Activated naive CD4-positive, alpha-beta T cell treated with anti-CD3 and anti-CD28 coated beads, Interleukin-2, amount 50 U/mL, for 16 hours (primary cell): Measurements from ENCODE around the gene SNRPA.
"Not testable (repeated sequence)": the region's sequence is repeated elsewhere in the genome, so short reads cannot be mapped to it uniquely, and the experiment has no call there.

ENCODE experiments used
- DNase-seq: peaks from one replicate; pipeline ENCODE4 v3.0.0-alpha.2; 2020

Gene SNRPA

DNA sequence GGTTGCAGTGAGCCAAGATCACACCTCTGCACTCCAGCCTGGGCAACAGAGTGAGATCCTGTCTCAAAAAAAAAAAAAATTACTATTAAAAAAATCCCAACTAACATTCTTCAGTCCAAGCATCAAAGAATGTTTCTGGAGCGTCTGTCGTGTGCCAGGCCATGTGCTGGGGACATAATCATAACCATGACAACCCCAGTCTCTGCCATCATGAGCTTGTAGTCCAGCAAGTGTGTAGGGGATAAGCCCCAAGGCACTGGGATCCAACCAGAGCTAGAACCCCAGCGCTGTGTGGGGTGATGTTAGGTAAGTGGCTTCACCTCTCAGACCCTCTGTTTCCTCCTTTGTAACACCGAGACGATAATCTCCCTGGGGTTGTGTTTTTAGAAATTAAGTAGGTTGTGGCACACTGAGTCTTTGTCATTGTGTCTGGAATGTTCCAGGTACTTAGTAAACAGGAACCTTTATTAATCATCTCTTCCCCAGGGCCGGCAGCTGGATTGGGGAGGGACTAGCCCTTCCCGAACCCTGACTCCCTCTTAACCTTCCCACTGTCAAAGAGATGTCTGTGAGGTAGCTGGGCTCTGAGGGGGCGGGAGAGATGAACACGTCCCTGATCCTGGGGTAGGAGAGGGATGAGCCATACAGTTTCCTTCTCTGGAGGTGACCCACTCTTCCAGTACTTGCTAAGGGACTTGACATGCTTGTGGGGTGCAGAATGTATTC, 28.9 kb upstream of the SNRPA start:
- DNase-seq = no peak

DNA sequence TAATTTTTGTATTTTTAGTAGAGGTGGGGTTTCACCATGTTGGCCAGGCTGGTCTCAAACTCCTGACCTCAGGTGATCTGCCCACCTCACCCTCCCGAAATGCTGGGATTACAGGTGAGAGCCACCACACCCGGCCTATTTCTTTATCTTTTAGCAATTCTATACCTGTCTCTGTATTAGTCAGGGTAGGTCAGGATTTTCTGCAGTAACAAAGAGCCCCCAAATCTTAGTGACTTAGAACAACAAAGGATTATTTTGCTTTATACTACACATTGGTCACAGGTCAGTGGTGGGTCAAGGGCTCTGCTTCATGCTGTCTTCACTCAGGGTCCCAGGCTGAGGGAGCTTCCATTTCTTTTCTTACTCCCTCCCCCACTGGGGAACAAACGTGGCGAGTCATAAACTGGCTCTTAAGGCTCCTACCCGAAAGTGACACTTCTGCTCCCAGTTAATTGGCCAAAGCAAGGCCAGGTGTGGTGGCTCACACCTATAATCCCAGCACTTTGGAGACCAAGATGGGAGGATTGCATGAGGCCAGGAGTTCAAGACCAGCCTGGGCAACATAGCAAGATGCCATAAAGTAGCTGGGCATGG, 27.2 kb upstream of the SNRPA start:
- no peak for DNase-seq

DNA sequence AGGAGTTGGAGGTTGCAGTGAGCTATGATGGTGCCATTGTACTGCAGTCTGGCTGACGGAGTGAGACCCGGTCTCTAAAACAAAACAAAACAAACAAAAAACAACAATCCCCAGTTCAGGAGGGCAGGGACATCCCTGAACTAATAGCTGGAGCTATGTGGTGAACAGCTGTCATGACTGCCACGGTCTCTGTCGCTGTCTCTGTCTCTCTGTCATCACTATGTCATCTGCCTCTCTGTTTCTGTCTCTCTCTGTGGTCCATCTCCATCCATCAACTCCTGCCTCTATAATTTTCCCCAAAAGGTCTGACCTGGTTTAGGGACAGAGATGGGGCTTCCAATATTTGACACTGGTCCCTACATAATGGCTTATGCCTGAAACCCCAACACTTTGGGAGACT, 26.7 kb upstream of the SNRPA start:
- no peak for DNase-seq

DNA sequence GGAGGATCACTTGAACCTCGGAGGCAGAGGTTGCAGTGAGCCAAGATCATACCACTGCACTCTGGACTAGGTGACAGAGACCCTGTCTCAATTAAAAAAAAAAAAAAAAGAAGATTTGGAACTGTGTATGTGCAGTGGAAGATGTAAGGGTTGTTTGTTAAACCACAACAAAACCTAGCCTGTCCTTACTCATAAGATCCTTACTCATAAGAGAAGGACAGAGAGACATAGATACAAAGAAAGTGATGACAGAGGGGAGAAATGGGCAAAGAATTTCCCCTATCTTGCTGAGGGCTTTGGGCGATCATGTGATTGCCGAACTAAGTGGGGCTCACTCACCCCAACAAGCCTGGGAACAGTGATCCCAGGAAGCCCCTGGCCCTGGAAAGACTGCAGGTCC, 26.1 kb upstream of the SNRPA start:
- no peak for DNase-seq

DNA sequence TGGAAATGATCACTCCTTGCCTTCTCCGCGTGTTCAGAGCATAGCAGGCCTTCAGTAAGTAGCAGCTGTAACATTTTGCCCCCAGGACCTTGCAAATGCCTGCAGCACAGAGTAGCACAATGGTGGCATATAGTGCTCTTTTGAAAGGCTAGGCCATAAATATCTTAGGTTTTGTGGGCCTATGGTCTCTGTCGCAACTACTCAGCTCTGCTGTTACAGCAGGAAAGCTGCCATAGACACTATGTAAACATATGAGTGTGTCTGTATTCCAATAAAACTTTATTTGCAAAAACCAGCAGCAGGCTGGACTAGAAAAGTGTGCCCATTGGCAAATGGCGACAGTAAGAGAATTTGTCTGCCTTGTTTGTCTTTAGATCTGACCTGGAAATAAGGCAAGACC, 24.7 kb upstream of the SNRPA start:
- DNase-seq = no peak

DNA sequence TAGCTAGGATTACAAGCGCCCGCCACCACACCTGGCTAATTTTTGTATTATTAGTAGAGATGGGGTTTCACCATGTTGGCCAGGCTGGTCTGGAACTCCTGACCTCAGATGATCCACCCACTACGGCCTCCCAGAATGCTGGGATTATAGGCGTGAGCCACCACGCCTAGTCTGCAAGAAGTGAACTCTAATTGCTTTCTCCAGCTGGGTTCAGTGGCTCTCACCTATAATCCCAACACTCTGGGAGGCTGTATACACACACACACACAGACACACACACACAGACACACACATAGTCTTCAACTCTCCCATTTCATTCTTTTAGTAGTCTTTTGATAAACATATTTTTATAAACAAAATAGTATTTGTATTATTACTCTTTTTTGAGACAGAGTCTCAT, 20.9 kb upstream of the SNRPA start:
- not testable (repeated sequence) for DNase-seq

DNA sequence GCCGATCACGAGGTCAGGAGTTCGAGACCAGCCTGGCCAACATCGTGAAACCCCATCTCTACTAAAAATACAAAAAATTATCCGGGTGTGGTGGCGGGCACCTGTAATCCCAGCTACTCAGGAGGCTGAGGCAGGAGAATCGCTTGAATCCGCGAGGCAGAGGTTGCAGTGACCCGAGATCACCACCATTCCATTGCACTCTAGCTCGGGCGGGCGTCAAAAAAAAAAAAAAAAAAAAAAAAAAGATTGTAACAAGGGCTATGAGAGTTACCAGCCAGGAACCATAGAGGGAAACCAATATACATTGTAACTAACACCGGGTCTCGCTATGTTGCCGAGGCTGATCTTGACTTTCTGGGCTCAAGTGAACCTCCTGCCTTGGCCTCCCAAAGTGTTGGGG, 18.7 kb upstream of the SNRPA start:
- not testable (repeated sequence) for DNase-seq

DNA sequence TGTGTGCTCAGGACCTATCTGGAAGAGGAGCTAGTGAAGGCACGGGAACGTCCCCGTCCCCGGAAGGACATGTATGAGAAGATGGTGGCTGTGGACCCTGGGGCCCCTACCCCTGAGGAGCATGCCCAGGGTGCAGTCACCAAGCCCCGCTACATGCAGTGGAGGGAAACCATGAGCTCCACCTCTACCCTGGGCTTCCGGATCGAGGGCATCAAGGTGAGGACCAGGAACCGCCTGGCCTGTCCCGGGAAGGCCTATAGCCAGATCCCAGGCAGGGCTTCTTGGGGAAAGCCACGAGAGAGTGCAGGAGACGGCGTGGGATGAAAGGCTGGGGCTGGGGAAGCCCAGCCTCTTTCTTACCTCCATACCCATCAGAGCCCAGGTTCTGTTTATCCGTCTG, 17.9 kb upstream of the SNRPA start:
- no peak for DNase-seq

DNA sequence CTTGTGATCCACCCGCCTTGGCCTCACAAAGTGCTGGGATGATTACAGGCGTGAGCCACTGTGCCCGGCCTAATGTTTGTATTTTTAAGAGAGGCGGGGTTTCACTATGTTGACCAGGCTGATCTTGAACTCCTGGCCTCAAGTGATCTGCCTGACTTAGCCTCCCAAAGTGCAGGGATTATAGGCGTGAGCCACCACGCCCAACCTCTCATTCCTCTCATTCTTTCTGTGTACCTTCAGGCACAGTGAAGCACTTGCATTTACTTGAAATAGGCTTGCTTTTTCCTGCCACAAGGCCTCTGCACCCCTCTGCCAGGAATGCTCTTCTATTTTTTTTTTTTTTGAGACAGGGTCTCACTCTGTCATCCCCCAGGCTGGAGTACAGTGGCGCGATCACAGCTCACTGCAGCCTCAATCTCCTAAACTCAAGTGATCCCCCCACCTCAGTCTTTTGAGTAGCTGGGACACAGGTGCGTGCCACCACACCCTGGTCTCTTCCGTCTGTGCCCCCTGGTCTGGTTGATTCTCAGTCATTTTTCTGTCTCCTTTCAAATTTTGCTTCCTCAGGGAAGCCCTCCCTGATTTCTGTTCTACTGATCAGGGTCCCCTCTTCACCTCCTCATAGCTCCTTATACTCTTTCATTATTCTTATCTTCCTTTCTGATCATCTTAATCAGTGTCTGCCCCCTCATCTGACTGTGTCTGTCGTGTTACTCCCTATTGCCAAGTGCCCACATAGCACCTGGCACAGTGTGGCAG, 15.8 kb upstream of the SNRPA start:
- no peak for DNase-seq

DNA sequence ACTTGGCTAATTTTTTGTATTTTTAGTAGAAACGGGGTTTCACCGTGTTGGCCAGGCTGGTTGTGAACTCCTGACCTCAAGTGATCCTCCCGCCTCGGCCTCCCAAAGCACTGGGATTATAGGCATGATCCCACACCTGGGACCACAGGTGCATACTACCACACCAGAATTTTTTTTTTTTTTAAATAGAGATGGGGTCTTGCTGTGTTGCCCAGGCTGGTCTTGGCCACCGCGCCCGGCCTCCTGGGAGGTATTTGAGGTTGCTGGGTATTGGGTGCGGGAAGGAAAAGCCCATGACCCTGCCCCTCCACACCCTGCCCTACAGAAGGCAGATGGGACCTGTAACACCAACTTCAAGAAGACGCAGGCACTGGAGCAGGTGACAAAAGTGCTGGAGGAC, 14.3 kb upstream of the SNRPA start:
- no peak for DNase-seq

DNA sequence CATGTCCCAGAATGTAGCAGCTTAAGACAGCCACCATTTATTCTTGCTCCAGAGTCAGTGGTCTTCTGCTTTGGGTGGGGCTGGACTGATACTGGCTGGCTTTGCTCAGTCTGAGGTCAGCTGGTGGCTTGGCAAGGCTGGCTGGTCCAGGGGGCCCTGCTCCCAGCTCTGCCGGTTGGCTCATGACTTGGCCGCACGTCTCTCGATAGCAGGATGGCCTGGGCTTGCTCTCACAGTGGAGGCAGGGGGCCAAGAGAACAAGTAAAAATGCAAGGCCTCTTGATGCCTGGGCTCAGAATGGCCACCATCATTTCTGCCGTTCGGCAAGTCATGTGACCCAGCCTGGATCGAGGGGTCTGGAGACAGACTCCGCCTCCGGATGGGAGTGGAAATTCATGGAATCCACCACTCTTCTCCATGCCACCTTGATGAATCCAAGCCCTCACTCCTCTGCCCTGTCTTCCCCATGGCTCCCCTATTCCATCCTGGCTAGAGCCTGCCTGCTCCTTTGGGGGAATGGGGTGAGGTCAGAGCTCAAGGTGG, 13.8 kb upstream of the SNRPA start:
- no peak for DNase-seq

DNA sequence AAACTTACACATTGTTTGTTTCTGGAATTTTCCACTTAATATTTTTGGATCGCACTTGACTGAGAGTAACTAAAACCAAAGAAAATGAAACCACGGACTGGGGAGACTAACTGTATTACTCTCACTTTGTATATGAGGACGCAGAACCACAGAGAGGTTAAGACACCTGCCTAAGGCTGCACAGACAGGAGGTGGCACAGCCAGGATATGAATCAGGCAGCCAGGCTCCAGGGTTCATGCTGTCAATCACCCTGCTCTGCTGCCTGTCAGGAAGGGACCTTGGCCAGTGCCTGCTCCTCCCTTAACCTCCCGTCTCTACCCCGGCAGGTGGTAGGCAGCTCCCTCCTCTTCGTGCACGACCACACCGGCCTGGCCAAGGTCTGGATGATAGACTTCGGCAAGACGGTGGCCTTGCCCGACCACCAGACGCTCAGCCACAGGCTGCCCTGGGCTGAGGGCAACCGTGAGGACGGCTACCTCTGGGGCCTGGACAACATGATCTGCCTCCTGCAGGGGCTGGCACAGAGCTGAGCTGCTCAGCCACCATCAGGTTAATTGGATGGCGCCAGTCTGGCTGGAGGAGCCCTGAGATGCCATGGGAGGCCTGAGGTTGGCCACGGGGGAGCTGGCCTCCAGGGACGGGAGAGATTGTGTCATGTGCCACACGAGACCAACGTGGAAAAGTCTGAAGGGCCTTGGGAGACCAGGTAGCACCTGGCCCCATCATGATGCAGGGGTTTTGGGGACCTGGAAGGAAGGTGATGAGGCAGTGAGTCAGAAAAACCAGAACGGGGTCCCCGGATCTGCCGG, 11.8 kb upstream of the SNRPA start:
- DNase-seq = no peak

DNA sequence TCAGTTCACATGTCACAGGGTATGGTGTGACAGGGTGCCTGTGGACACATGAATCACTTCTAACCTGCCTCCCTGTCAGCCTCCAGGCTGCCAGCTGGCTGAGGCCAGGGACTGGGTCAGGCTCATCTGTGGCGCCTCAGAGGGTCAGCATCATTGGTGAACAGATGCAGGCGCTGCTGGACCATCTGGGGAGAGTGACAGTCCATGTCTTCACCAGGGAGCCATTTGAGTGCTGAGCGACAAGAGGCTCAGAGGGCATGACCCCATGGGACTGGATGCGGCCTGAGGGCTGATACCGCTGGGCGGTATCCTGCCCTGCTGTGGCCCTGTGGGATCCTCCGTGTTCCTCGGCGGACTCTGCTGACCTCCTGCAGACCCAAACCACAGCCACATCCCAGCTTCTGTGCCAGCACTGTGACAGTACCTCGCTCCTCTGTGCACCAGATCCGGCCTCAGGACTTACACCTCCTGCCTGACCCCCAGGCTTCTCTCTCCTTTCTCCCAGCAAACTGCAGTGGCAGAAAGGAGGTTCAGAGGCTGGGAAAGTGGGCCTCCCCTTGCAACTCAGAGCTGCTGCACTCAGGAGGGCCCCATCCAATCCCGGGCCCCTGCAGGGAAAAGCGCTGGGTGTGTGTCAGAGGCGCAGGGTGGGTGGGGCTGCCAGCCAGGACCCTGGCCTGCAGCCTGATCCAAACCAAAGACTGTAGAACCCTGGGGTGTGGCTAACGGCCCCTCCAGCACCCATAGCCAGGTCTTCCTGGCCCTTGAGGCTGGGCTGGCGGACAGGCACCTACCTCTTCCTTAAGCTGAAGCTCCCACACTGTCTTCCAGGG, 10.9 kb upstream of the SNRPA start:
- DNase-seq = no peak

DNA sequence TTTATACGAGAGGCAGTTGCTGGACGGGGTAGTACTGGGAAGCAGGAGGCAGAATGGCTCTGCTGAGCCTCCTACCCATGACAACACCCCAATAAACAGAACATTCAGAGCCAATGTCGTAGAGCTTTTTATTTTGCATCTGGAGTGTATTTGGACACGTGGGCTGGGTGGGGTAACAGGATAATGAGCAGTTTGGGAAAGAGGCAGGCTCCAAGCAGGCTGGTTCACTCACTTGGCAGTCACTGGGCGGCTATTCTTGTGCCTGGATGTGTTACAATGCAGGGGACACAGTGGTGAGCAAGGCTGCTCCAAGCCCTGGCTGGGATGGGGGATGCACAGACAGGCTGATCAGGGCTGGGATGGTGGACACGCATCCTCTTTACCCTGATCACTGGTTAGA, 10.3 kb upstream of the SNRPA start:
- DNase-seq = no peak

DNA sequence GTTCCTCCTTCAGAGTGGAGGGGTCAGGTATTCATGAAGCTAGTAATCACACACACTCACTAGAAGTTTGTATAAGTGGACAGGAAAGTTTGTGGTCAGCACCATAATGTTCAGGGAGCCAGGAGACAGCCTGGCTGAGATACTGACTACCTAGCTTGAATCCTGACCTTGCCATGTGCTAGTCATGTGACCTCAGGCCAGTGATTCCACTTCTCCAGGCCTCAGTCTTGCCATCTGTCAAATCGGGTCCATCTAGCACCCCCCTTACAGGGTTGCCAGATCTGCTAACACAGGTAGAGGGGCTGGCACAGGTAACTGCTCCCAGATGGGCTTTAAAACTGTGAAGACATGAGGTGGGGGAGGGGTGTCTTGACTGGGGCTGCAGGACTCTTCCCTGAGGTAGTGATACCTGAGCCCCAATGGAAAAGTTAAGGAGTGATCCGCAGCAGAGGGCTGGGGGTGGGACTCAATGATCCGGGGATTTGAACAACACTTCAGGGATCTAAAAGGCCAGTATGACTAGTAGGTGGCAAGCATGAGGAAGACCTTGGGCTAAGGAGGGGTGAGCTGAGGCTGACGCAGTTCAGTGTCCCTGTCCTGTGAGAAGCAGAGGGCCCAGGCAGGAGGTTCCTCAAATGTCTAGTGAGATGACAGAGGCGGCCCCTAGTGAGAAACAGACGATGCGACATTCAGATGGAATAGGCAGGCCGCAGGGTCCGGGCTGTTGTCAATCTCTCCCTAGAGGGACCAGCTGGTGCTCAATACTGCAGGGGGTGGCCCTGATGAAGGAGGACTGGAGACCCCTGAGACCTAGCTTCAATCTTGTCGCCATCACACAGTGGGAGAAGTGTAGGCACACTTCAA, 9.2 kb upstream of the SNRPA start:
- DNase-seq = no peak

DNA sequence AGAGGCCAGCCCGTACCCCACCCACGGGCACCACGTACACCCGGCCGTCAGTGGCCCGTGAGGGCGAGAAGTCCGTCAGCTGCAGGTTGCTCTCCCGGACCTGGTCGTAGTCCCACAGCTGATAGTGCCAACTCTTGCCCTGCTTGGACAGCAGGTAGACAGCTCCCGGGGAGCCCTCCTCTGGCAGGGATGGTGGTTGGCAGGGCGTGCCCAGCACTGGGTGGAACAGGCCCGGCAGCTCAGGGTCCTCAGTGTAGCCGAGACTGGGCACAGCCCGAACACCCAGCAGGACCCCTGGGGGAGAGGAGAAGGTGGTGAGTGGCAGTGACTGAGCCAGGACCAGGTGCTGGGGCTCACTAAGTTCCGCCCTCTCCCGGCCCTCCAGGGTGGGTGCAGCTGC, 8.5 kb upstream of the SNRPA start:
- no peak for DNase-seq

DNA sequence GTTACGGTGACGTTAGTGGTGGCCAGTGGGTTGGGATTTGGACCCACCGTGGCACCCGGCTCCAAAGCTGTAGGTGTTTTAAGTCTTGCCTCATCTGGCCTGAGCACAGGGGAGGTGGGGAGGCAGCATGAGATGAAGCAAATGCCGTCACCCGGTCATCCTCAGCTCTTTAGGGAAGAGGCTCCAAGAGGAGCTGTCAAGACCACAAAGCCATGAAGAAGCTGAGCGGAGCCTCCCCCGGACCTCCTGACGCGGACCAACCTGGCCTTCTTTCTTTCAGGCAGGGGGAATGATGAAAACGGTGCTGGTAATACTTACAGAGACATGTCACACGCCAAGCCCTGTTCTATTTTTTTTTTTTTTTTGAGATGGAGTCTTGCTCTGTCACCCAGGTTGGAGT, 8.1 kb upstream of the SNRPA start:
- DNase-seq = no peak

DNA sequence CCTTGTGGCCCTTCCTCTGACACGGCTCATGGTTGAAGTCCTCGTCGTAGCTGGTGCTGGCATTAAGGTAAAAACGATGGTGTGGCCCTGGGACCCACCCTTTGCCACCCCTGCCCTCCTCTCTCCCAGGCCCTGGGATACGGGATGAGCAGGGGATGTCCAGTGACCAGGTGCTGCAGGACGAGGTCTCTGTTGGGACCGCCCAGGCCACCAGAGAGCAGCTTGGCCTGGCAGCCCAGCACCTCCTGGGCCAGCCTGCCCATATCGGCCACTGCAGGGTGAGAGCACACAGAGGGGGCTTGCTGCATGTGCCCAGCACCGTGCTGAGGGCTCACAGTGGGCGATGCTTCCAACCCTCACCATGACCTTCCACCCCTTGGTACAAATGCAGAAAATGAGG, 7.1 kb upstream of the SNRPA start:
- DNase-seq = no peak

DNA sequence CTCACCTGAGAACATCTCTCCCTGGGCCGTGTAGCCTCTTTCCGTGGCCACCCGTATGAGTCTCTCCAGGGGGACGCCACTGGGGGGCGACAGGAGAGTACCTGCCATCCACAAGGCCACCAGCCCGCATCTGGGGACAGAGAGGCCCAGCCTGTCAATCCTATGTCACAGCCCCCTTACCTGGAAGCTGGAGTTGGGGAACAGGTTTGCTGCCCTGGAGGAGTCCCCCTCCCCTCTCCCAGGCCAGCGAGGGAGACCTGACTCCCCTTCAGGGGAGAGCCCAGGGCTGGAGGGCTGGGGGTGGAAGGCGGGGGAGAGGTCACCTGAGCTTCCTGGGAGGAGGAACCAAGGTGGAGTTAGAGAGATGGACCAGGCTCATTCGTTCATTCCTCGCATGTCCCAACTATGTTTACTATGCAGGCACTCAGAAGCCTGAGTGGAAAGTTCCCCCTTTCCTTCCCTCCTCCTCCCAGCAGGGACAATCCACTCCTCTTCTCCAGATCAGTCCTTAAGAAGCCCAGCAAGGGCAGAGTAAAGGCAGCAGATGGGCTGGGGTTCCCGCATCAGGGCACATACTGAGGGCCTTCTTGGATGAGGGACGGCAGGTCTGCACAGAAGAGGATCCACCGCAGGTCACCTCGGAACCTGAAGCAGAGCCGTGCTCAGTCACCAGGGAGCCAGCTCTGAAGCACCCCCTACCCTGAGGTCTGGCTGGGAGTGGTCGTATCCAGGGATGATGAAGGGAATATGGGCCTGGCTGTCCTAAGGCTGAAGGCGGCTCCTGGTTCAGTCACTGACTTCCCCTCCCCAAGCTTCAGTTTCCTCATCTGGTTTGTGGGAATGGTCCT, 6.2 kb upstream of the SNRPA start:
- DNase-seq = peak; percentile 29

DNA sequence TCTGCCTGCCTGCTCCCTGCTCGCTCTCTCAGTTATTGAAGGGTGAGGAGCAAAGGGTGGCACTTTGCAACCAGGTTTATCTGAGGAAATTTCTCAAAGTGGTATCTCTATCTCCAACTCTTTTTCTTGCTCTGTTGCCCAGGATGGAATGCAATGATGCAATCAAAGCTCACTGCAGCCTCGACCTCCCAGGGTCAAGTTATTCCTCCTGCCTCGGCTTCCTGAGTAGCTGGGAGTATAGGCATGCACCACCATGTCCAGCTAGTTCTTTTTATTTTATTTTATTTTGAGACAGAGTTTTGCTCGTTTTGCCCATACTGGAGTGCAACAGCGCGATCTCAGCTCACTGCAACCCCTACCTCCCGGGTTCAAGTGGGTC, 5.6 kb upstream of the SNRPA start:
- DNase-seq = no peak
